ENCODE measurements around the gene CCSER1. TPM values are rescaled to one million over a fixed set of nuclear protein-coding genes. Genes with fewer than 3 reads are reported as not detected.

The CCSER1 gene
- total RNA-seq, 1 experiment from 2014 or later = 5.9 TPM

DNA sequence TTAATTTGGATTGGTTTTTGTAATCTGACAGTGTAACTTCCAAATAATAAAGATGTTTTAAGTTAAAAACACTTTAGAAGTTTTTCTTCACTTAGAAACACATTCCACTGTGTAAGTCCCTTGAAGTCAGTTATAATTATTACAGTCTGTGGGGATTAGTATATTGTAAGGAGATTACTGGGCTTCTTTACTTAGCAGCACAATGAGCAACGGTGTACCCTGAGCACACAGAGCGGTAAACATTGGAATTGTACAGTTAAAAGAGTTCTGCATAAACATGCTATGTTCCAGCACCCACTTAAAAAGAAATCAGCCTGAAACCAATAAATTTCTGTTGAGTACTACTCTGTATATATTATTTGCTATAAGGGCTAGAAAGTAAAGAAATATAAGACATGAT is 44.3 kb downstream of the CCSER1 start:
- BruUV-seq (replicated peaks) = no TSS peak
- Histone ChIP-seq H4K20me1 (ENCODE audit: insufficient read depth) (no peaks in the 10 kb centered on the region), H3K36me3 (ENCODE audit: low read depth) (no peaks in the 10 kb centered on the region), H2AFZ (no peak overlapping the region), H3K9me3 (ENCODE audit: insufficient read depth, low read depth) (no peaks in the 10 kb centered on the region), H3K4me3 (no peak overlapping the region), H3K4me1 (replicated peaks; ENCODE audit: insufficient read depth) (peaks cover 25% of the 10 kb centered on the region), H3K27ac (no peak overlapping the region), H3K9me2 (ENCODE audit: insufficient read depth) (no peaks in the 10 kb centered on the region), H3F3A (ENCODE audit: insufficient read depth, low read depth) (peaks cover 11% of the 10 kb centered on the region; the same call in 1 of the 2 replicates), H3K79me2 (ENCODE audit: low read depth) (no peaks in the 10 kb centered on the region), H3K27me3 (ENCODE audit: insufficient read depth, low read depth) (no peaks in the 10 kb centered on the region), H3K4me2 (no peak overlapping the region)
- POLR2A ChIA-PET (ENCODE audit: unreplicated experiment) = no interaction called here
- DNase-seq = no peak
- CTCF ChIA-PET = no interaction called here
- no peak for TF ChIP-seq EZH2 (IDR thresholded peaks at IDR 0.05; ENCODE audit: low read depth)
- TF ChIP-seq, protein P1, sequence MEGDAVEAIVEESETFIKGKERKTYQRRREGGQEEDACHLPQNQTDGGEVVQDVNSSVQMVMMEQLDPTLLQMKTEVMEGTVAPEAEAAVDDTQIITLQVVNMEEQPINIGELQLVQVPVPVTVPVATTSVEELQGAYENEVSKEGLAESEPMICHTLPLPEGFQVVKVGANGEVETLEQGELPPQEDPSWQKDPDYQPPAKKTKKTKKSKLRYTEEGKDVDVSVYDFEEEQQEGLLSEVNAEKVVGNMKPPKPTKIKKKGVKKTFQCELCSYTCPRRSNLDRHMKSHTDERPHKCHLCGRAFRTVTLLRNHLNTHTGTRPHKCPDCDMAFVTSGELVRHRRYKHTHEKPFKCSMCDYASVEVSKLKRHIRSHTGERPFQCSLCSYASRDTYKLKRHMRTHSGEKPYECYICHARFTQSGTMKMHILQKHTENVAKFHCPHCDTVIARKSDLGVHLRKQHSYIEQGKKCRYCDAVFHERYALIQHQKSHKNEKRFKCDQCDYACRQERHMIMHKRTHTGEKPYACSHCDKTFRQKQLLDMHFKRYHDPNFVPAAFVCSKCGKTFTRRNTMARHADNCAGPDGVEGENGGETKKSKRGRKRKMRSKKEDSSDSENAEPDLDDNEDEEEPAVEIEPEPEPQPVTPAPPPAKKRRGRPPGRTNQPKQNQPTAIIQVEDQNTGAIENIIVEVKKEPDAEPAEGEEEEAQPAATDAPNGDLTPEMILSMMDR (conservative IDR thresholded peaks at IDR 0.05) = no peak
- intact Hi-C loops (cut with micrococcal nuclease; ENCODE audit: unreplicated experiment) = no loop called here

DNA sequence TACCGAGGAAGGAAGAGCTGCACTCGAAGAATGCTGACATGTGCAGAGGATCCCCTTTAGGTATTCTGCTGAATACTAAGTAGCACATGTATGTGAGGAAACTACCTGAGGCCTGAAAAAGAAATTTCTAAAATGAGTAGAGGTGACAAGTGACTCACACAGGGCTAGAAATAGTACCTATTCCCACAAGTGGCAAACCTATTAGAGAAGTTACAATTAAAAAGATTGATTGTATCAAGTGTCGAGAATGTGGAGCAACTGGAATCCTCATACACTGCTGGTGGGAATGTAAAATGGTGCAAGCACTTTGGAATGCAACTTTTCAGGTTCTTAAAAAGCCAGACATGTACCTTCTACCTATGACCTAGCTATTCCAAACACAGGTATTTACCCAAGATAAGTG is 47.4 kb downstream of the CCSER1 start:
- Histone ChIP-seq H3K4me2 (peak overlapping the region; percentile 66), H3K79me2 (ENCODE audit: low read depth) (no peaks in the 10 kb centered on the region), H3K27me3 (ENCODE audit: insufficient read depth, low read depth) (no peaks in the 10 kb centered on the region), H2AFZ (no peak overlapping the region), H3K4me3 (no peak overlapping the region), H3K4me1 (replicated peaks; ENCODE audit: insufficient read depth) (peaks cover 25% of the 10 kb centered on the region), H3K9me3 (ENCODE audit: insufficient read depth, low read depth) (no peaks in the 10 kb centered on the region), H3K36me3 (ENCODE audit: low read depth) (no peaks in the 10 kb centered on the region), H3K9me2 (ENCODE audit: insufficient read depth) (no peaks in the 10 kb centered on the region), H4K20me1 (ENCODE audit: insufficient read depth) (no peaks in the 10 kb centered on the region), H3K27ac (peak overlapping the region; percentile 83), H3F3A (ENCODE audit: insufficient read depth, low read depth) (peaks cover 11% of the 10 kb centered on the region; the same call in 1 of the 2 replicates)
- no TSS peak for BruUV-seq (replicated peaks)
- CTCF ChIA-PET = no interaction called here
- POLR2A ChIA-PET (ENCODE audit: unreplicated experiment) = no interaction called here
- intact Hi-C loops (cut with micrococcal nuclease; ENCODE audit: unreplicated experiment) = no loop called here
- DNase-seq = peak; percentile 16 to 90
- TF ChIP-seq EZH2 (IDR thresholded peaks at IDR 0.05; ENCODE audit: low read depth) = no peak
- TF ChIP-seq, protein P1 (conservative IDR thresholded peaks at IDR 0.05) = no peak

DNA sequence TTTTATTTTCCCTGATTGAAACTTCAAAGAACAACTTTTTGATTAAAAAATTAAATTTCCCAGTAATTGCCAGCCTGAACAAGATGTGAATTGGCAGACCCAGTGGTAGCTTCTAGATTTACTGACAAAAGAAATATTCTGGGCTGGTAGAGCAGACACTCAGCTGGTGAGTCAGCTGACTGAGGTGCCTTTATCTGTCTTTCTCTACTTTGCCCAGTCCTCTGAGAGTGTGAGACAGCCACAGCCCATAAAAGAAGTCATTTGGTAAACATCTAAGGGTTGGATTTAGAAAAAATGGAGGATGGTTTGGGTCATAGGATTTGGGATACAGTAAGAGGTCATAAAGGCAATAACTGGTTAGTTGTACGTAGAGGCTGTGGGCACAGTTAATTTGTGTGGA is 54.5 kb downstream of the CCSER1 start:
- Histone ChIP-seq H3K4me3 (no peak overlapping the region), H4K20me1 (ENCODE audit: insufficient read depth) (no peaks in the 10 kb centered on the region), H3K27me3 (ENCODE audit: insufficient read depth, low read depth) (no peaks in the 10 kb centered on the region), H3K4me2 (no peak overlapping the region), H3K36me3 (ENCODE audit: low read depth) (no peaks in the 10 kb centered on the region), H2AFZ (no peak overlapping the region), H3F3A (ENCODE audit: insufficient read depth, low read depth) (no peaks in the 10 kb centered on the region), H3K4me1 (replicated peaks; ENCODE audit: insufficient read depth) (no peaks in the 10 kb centered on the region), H3K79me2 (ENCODE audit: low read depth) (no peaks in the 10 kb centered on the region), H3K9me2 (ENCODE audit: insufficient read depth) (no peaks in the 10 kb centered on the region), H3K27ac (no peak overlapping the region), H3K9me3 (ENCODE audit: insufficient read depth, low read depth) (no peaks in the 10 kb centered on the region)
- no peak for DNase-seq
- POLR2A ChIA-PET (ENCODE audit: unreplicated experiment) = no interaction called here
- no peak for TF ChIP-seq EZH2 (IDR thresholded peaks at IDR 0.05; ENCODE audit: low read depth)
- TF ChIP-seq, protein P1 (conservative IDR thresholded peaks at IDR 0.05) = no peak
- intact Hi-C loops (cut with micrococcal nuclease; ENCODE audit: unreplicated experiment) = no loop called here
- BruUV-seq (replicated peaks) = no TSS peak
- CTCF ChIA-PET = no interaction called here

Measured in PC-9 (cell line).